Small intestine (tissue), 7 donors: Measurements from ENCODE around the gene SERTAD4. TPM values are rescaled to one million over a fixed set of nuclear protein-coding genes. Genes with fewer than 3 reads are reported as not detected.

Experiments used
- DNase-seq, 2 donors: peaks; one replicate each; pipeline versions ENCODE4 v3.0.0 to v3.0.0-alpha.2; 2013
- FAIRE-seq: peaks from 2 replicates; lab custom pipeline; 2012; peaks lifted over from hg19 to GRCh38; lab: Jason Lieb, UNC
- H3K27ac ChIP-seq, 3 donors: one replicate each; pipeline ENCODE4 v1.5.1; 2013; ENCODE audit warnings: low read length in 2 of 3, mild to moderate bottlenecking in 2 of 3, control low read depth in 1 of 3, inconsistent platforms in 1 of 3, low read depth in 1 of 3, moderate library complexity in 1 of 3
- H3K27me3 ChIP-seq, 3 donors: one replicate each; pipeline ENCODE4 v1.6.1; 2013; ENCODE audit warnings: low read length in 3 of 3, inconsistent platforms in 1 of 3; ENCODE audit not compliant: control insufficient read depth in 3 of 3, insufficient read depth in 3 of 3
- H3K36me3 ChIP-seq, 3 donors: one replicate each; pipeline ENCODE4 v1.6.1; 2013; ENCODE audit warnings: low read length in 3 of 3, inconsistent platforms in 1 of 3, low read depth in 1 of 3, mild to moderate bottlenecking in 1 of 3, moderate library complexity in 1 of 3; ENCODE audit not compliant: control insufficient read depth in 3 of 3, insufficient read depth in 2 of 3
- H3K4me1 ChIP-seq, 3 donors: one replicate each; pipeline ENCODE4 v1.6.1; 2013; ENCODE audit warnings: low read length in 2 of 3, inconsistent platforms in 1 of 3, low read depth in 1 of 3, mild to moderate bottlenecking in 1 of 3, moderate library complexity in 1 of 3; ENCODE audit not compliant: control insufficient read depth in 3 of 3, insufficient read depth in 2 of 3
- H3K4me3 ChIP-seq, 3 donors: one replicate each; pipeline ENCODE4 v1.5.1; 2013; ENCODE audit warnings: low read length in 3 of 3, control low read depth in 1 of 3, inconsistent platforms in 1 of 3, low read depth in 1 of 3, mild to moderate bottlenecking in 1 of 3, moderate library complexity in 1 of 3
- H3K9me3 ChIP-seq, 2 donors: one replicate each; pipeline ENCODE4 v1.6.1; 2013; ENCODE audit warnings: low read depth in 1 of 2, low read length in 1 of 2; ENCODE audit not compliant: control insufficient read depth in 2 of 2, insufficient read depth in 1 of 2
- WGBS, 3 donors: extraction: QIAGEN DNeasy Blood & Tissue Kit; methylation state at CpG; one replicate each; pipeline ENCODE4 v1.1.7; 2013; 5-methylcytosine and 5-hydroxymethylcytosine counted together
- polyA plus RNA-seq, 4 donors: library from polyadenylated mRNA; stranded (reverse) in 3 of 4; unstranded in 1 of 4; fragments of 200-250 nt in 3 of 4; fragments of 120-200 nt in 1 of 4; gene quantifications; one replicate each; pipeline versions ENCODE4 v1.2.1 to v1.2.3, GENCODE V29; 2013
- donor health status: healthy with polysubstance abuse.
- donor health status: control.
- donor health status: control.
- donor health status: Bipolar disorder and iron deficiency.
- donor health status: healthy.

The SERTAD4 gene
- polyA plus RNA-seq, 4 donors, result 0.88 to 1.0 TPM; not detected in 2

DNA sequence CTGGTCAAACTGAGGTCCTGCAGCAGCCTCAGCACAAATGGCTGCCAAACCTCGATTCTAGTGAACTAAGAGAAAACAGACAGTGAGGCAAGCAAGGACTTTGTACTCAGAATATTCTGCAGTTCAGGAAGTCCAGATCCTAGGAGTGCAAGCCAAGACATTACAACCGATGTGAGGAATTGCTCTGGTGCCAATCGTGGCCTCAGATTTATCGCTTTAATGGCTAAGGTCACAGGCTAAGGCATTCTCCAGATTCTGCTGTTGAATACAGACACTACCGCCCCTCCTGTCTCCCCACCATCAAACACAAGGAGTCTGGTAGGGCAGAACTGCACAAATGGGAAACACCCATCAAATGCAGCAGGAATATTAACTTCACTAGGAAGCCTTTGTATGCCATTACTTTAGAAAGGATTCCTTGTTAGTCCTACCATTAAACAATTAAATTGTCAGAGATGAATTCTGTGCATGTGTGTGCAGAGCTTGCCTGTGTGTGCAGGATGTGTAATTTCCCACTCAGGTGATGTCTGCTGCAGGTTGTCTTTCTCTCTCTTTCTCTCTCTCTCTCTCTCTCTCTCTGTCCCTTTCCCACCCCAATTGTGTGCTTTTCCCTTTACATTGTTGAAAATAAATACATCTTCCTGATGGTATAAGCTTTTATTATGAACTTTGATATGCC, 9.2 kb upstream of the SERTAD4 start:
- H3K4me3 ChIP-seq, result no peak overlapping the region
- DNase-seq (peak in 1 of 2 donors; percentile 86), FAIRE-seq (no peak)
- peaks cover 0 to 11% (median 0%) of the 10 kb centered on the region in 3 donors for H3K27me3 ChIP-seq
- no peaks in the 10 kb centered on the region for H3K9me3 ChIP-seq
- WGBS, 3 donors, result 7 to 35% (median 31%) methylated on average over 5 of the region's 5 CpGs
- H3K27ac ChIP-seq, result peak overlapping the region in 1 of 3 donors; percentile 23
- H3K4me1 ChIP-seq, result peaks cover 0 to 3% (median 0%) of the 10 kb centered on the region in 3 donors
- H3K36me3 ChIP-seq, result no peaks in the 10 kb centered on the region

DNA sequence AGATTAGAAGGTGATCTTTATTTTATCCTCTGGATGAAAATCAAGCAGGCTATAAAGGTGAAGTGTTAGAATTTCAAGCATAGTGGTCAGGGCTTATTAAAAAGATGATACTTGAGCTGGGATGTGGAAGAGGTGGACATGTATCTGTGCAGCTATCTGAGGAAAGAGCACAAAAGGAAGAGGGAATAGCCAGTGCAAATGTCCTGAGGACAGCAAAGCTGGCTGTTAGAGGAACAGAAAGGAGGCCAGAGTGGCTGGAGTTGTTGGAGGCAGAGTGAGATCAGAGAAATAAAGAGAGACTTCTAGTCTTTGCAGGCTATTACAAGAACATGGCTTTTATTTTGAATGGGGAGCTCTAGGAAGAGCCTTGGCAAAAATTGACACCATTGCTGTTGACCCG, 4.4 kb upstream of the SERTAD4 start:
- FAIRE-seq (no peak), DNase-seq (no peak)
- H3K4me1 ChIP-seq, result peaks cover 0 to 3% (median 0%) of the 10 kb centered on the region in 3 donors
- no peaks in the 10 kb centered on the region for H3K9me3 ChIP-seq
- H3K27ac ChIP-seq, result no peak overlapping the region
- H3K27me3 ChIP-seq, result peaks cover 0 to 32% (median 0%) of the 10 kb centered on the region in 3 donors
- H3K4me3 ChIP-seq, result no peak overlapping the region
- WGBS, 3 donors, result 76 to 90% (median 86%) methylated on average over 1 of the region's 1 CpG
- no peaks in the 10 kb centered on the region for H3K36me3 ChIP-seq

DNA sequence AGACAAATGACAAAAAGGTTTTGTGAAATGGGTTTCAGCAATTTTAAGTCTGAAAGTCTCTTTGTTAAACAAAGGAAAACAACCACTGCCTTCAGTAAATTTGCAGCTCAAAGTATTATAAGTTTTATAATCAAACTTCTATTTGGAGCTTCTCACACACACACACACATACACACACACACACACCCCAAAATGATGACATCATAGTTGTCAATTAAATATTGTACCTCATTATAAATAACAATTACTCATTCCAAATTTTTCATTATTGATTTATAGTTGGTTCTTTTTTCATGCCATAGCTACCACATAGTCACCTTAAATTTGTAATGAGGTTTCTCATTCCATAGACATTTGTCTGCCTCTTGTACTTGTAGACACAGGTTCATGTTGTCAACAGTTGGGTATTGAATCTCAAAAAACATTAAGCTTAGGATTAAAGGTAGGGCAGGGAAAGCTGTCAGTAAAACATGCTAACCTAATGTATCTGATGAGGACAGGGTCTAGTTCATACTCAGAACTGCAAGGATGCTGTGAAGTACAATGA, 2.4 kb upstream of the SERTAD4 start:
- no peak for FAIRE-seq

DNA sequence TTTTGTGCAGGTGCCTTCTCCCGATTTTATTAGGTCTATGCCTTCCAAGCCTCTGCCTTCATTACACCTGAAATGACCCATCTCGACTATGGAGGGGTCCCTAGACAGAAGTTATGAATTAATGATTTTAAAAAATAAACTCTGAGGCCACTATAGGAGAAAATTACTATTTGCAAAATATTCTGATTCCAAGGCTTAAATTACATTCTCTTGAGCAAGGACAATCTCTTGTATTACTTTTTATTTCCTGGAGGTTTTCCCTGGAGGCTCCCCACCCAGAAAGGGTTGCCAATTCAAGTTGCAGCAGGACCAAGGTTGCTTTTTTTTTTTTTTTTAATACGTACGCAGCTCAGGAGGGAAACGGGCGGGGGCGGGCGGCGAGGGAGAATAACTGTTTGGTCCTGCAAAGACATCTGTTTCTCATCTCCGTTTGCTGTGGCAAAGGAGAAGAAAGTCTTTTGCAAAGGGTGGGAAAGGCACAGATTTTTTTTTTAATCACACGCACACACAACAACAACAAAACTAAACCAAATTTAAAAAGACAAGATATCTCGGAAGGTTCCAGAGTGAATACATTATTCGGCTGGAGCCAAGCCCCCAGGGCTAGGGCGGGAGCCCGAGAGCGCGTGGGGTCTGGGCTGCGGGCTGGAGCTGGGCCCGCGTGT, 618 bp upstream of the SERTAD4 start:
- 2 to 3% (median 2%) methylated on average over 20 of the region's 20 CpGs for WGBS, 3 donors

More for the DNA sequence above, 2.4 kb upstream of the SERTAD4 start:
- H3K9me3 ChIP-seq, result no peaks in the 10 kb centered on the region
- H3K36me3 ChIP-seq, result no peaks in the 10 kb centered on the region
- H3K4me1 ChIP-seq, result no peaks in the 10 kb centered on the region
- no peak for DNase-seq
- no peak overlapping the region for H3K4me3 ChIP-seq
- peaks cover 0 to 47% (median 0%) of the 10 kb centered on the region in 3 donors for H3K27me3 ChIP-seq
- H3K27ac ChIP-seq, result no peak overlapping the region

DNA sequence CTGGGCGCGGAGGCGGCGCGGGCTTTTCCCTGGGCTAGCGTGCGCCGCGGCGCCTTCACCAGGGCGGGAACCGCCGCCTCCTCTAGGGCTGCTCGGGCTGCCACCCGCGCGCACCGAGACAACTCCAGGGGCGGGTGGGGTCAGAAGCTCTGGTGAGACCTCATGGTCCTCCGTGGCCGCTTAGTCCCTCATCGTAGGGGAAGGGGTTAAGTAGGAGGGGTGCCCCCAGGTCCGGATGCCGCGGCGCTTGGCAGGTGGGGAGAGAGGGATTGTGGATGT, 559 bp downstream of the SERTAD4 start:
- Histone ChIP-seq H3K9me3 (no peaks in the 10 kb centered on the region), H3K4me3 (peak overlapping the region; percentile 48 to 63 (median 52)), H3K27me3 (peaks cover 0 to 52% (median 2%) of the 10 kb centered on the region in 3 donors), H3K27ac (peak overlapping the region in 2 of 3 donors; percentile 22 to 41), H3K4me1 (peaks cover 0 to 2% (median 0%) of the 10 kb centered on the region in 3 donors), H3K36me3 (no peaks in the 10 kb centered on the region)
- DNase-seq (peak in 1 of 2 donors; percentile 39), FAIRE-seq (no peak)
- 0 to 1% (median 1%) methylated on average over 15 to 26 of the region's 26 CpGs for WGBS, 3 donors

More for the DNA sequence above, 618 bp upstream of the SERTAD4 start:
- H3K36me3 ChIP-seq, result no peaks in the 10 kb centered on the region
- no peak for FAIRE-seq
- no peaks in the 10 kb centered on the region for H3K9me3 ChIP-seq
- H3K27me3 ChIP-seq, result peaks cover 0 to 52% (median 2%) of the 10 kb centered on the region in 3 donors
- DNase-seq, result peak in 1 of 2 donors; percentile 23
- H3K27ac ChIP-seq, result no peak overlapping the region
- H3K4me1 ChIP-seq, result no peaks in the 10 kb centered on the region
- H3K4me3 ChIP-seq, result peak overlapping the region in 2 of 3 donors; percentile 30 to 63

DNA sequence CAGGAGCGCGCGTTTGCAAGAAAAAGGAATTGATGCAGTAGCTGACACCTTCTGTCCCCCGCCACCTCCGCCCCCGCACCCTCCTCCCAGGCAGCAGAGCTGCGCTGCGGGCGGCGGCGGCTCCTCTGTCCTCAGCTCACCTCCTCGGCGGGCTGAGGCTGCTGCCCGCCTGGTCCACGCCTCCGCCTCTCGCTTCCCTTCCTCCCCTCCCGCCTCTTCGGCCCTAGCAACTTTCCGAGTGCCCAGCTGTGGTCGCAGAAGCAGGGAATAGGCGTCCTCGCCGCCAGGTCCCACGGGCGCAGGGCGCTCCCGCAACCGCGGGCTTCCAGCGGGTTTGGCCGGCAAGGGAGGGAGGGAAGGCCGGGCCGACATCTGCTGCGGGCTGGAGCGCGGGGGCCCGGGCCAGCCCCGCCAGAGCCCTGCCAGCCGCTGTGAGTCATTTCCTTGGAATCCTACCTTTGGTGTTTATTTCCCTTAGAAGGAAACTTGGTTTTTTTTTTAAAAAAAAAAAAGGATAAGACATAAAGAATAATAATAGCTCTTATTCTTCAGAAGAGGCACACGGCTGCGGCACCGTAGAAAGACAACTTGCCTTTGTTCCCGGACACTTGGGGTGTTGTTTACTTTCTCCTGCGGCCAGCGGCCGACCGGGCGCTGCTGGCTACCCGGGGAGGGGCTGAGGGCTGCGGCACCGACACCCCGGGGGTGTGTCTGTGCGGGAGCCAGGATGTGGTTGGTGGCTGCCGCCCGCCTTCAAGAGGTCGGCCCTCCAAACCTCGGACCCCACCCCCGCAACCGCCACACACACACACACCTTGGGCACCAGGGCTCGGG, 1.1 kb downstream of the SERTAD4 start:
- Histone ChIP-seq H3K4me1 (peaks cover 0 to 3% (median 0%) of the 10 kb centered on the region in 3 donors), H3K27ac (peak overlapping the region in 2 of 3 donors; percentile 22 to 41), H3K4me3 (peak overlapping the region in 2 of 3 donors; percentile 52 to 63), H3K27me3 (peaks cover 0 to 50% (median 2%) of the 10 kb centered on the region in 3 donors), H3K9me3 (no peaks in the 10 kb centered on the region), H3K36me3 (no peaks in the 10 kb centered on the region)
- FAIRE-seq (no peak), DNase-seq (peak; percentile 23 to 53)
- WGBS, 3 donors, result 0 to 3% (median 0%) methylated on average over 50 to 61 of the region's 61 CpGs

DNA sequence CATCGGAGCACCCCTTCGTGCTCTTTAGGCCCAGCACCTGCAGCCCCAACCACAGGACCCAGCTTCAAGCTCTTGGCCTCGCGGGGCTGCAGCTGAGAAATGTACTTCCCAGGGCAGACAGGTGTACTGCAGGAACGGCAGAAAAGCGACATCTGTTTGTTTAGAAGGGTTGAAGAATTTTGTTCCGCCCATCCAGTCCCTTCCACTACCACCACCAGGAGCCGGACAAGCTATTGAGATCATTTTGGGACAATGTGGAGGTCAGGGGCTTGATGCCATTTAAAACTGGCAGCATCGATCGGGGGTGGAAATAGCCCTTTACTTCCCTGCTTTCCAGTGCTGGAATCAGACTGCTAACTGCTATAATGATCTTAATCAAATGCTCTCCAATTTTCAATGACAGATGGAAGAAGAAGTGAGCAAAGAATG, 1.7 kb downstream of the SERTAD4 start:
- peak overlapping the region in 2 of 3 donors; percentile 52 to 63 for H3K4me3 ChIP-seq
- H3K9me3 ChIP-seq, result no peaks in the 10 kb centered on the region
- peak overlapping the region in 1 of 3 donors; percentile 41 for H3K27ac ChIP-seq
- 26 to 34% (median 31%) methylated on average over 10 of the region's 10 CpGs for WGBS, 3 donors
- peaks cover 0 to 50% (median 2%) of the 10 kb centered on the region in 3 donors for H3K27me3 ChIP-seq
- no peaks in the 10 kb centered on the region for H3K36me3 ChIP-seq
- FAIRE-seq, result no peak
- peaks cover 0 to 3% (median 0%) of the 10 kb centered on the region in 3 donors for H3K4me1 ChIP-seq
- DNase-seq, result peak in 1 of 2 donors; percentile 10
